ENCODE results near the gene ZNF708. TPM values are rescaled to one million over a fixed set of nuclear protein-coding genes. Genes with fewer than 3 reads are reported as not detected.
A peak's percentile ranks its signal among the peaks of the same experiment; 100 is the strongest.

ZNF708 gene
- total and polyA plus RNA-seq, 9 of the 15 experiments (the other 6 are each of a cell fraction or from before 2014, with no cell fraction given): 2.9 to 11.9 (median 6.7) TPM

DNA sequence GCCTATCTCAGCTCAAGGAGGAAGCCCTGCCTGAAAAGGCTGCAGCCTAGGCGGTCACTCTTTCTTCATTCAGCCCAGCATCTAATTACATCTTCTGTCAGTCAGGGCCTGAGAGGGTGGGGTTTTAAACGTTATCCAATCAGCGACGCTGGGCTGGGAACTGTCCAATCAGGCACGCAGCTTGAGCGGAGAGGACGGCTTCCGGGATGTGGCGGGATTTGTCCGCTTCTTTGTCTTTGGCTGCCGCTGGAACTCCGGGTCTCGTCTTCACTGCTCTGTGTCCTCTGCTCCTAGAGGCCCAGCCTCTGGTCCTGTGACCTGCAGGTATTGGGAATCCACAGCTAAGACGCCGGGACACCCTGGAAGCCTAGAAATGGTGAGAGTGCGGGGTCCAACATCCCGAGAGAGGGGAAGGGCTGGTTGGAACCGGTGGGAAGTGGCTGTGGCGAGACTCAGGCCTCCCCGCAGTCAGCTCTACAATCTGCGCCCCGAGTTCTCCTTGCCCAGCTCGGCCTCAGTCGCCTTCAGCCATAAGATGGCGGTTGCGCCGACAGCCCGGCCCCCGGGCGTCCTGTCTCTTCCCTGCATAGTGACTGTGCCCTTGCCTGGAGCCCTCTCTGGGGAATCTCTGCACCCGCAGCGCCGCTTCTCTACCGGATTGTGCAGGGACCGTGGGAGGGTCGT is 29.7 kb upstream of the ZNF708 start, which contains the start of gene ZNF738:
TSS of gene ZNF738 (plus strand) at position 233 of the 684 bp plus-strand sequence. CDS start at position 374, 141 bp downstream.
- H3K4me1 ChIP-seq (replicated peaks in 1 of 2; ENCODE audit: control insufficient read depth in 2 of 2, insufficient read depth in 2 of 2, low read length in 2 of 2): peaks cover 0 to 3% of the 10 kb centered on the region in 2 experiments; a peak in 1 of 5 replicates
- peak within 1 kb of the TSS; percentile 76 for H3K27ac ChIP-seq (ENCODE audit: extremely low read depth, low read depth, low read length)
- WGBS (ENCODE audit: insufficient coverage, low coverage, missing lambda C conversion rate): 16% methylated on average over 27 of the region's 36 CpGs
- H3K9me3 ChIP-seq (replicated peaks; ENCODE audit: control insufficient read depth, insufficient read depth, low read depth, low read length): 0 out of 2 replicates have a peak, but pooled peaks cover 8% of the 10 kb centered on the region
- H3K79me2 ChIP-seq (ENCODE audit: control insufficient read depth, insufficient read depth, low read length): no peaks in the 10 kb centered on the region; the same call in 2 of the 3 replicates
- FAIRE-seq (peak; percentile 66), ATAC-seq (peak; percentile 98), DNase-seq (ENCODE audit: extremely low read depth in 1 of 4, low spot score in 3 of 4) (peak; percentile 72 to 88 (median 78))
- H3K9ac ChIP-seq (ENCODE audit: insufficient read depth in 1 of 2, low read depth in 2 of 2, low read length in 2 of 2): peak within 1 kb of the TSS; percentile 68 to 93; a peak in 3 of 4 replicates
- no peaks in the 10 kb centered on the region for H3K27me3 ChIP-seq (ENCODE audit: control insufficient read depth in 2 of 2, insufficient read depth in 2 of 2, low read length in 2 of 2)
- H3K9me1 ChIP-seq (ENCODE audit: control insufficient read depth, insufficient read depth, low read length): no peaks in the 10 kb centered on the region
- in situ Hi-C loops (cut with MboI) (no loop called here), intact Hi-C loops (cut with micrococcal nuclease) (no loop called here)
- BruUV-seq (replicated peaks): TSS peak; percentile 56
- ChIA-PET POLR2A (no interaction called here), CTCF (ENCODE audit: low intra/inter-chr PET ratio) (no interaction called here)
- H3K4me2 ChIP-seq (ENCODE audit: insufficient read depth, low read length): peak within 1 kb of the TSS; percentile 75
- H2AFZ ChIP-seq (ENCODE audit: low read depth, low read length): peak within 1 kb of the TSS; percentile 85
- peak within 1 kb of the TSS; percentile 54 for H3K4me3 ChIP-seq
- H3K36me3 ChIP-seq (ENCODE audit: control insufficient read depth, insufficient read depth, low read length): peaks cover 9% of the 10 kb centered on the region; the same call in 1 of the 3 replicates
- H4K20me1 ChIP-seq (replicated peaks; ENCODE audit: control insufficient read depth, insufficient read depth, low read length): no peaks in the 10 kb centered on the region
- TF ChIP-seq PCBP1 (IDR thresholded peaks at IDR 0.05; ENCODE audit: low read depth, low read length, poor library complexity, severe bottlenecking): no peak
- TF ChIP-seq POLR2G (IDR thresholded peaks at IDR 0.05; ENCODE audit: low read depth, low read length): 0 out of 2 replicates have a peak, but pooled peaks have one; percentile 33
- peak; percentile 93 for TF ChIP-seq NFYB (IDR thresholded peaks at IDR 0.05; ENCODE audit: extremely low read depth, insufficient read length)
- peak in 2 of 3 experiments; percentile 14 to 75 for TF ChIP-seq YY1 (IDR thresholded peaks at IDR 0.05; ENCODE audit: borderline replicate concordance in 1 of 3, control insufficient read depth in 1 of 3, extremely low read depth in 1 of 3, insufficient read depth in 3 of 3, insufficient read length in 1 of 3, insufficient replicate concordance in 2 of 3, low read depth in 1 of 3, low read length in 2 of 3)
- TF ChIP-seq TBP (optimal IDR thresholded peaks at IDR 0.05; ENCODE audit: low read depth, low read length): peak; percentile 16
- TF ChIP-seq, protein P1, sequence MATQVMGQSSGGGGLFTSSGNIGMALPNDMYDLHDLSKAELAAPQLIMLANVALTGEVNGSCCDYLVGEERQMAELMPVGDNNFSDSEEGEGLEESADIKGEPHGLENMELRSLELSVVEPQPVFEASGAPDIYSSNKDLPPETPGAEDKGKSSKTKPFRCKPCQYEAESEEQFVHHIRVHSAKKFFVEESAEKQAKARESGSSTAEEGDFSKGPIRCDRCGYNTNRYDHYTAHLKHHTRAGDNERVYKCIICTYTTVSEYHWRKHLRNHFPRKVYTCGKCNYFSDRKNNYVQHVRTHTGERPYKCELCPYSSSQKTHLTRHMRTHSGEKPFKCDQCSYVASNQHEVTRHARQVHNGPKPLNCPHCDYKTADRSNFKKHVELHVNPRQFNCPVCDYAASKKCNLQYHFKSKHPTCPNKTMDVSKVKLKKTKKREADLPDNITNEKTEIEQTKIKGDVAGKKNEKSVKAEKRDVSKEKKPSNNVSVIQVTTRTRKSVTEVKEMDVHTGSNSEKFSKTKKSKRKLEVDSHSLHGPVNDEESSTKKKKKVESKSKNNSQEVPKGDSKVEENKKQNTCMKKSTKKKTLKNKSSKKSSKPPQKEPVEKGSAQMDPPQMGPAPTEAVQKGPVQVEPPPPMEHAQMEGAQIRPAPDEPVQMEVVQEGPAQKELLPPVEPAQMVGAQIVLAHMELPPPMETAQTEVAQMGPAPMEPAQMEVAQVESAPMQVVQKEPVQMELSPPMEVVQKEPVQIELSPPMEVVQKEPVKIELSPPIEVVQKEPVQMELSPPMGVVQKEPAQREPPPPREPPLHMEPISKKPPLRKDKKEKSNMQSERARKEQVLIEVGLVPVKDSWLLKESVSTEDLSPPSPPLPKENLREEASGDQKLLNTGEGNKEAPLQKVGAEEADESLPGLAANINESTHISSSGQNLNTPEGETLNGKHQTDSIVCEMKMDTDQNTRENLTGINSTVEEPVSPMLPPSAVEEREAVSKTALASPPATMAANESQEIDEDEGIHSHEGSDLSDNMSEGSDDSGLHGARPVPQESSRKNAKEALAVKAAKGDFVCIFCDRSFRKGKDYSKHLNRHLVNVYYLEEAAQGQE (IDR thresholded peaks at IDR 0.05; ENCODE audit: borderline replicate concordance): peak; percentile 55
- TF ChIP-seq, protein P1 (CRISPR knock-in tag; IDR thresholded peaks at IDR 0.05; ENCODE audit: low read depth): no peak
- no peak for TF ChIP-seq RBM14 (IDR thresholded peaks at IDR 0.05; ENCODE audit: borderline replicate concordance, insufficient read depth, low read depth, low read length)
- TF ChIP-seq ELF1 (tag; IDR thresholded peaks at IDR 0.05): 0 out of 2 replicates have a peak, but pooled peaks have one; percentile 31
- no peak for TF ChIP-seq PCBP2 (IDR thresholded peaks at IDR 0.05; ENCODE audit: low read depth, low read length, poor library complexity, severe bottlenecking)
- no peak for TF ChIP-seq EGR1 (conservative IDR thresholded peaks at IDR 0.05)
- TF ChIP-seq CREM (IDR thresholded peaks at IDR 0.05; ENCODE audit: low read depth): no peak
- TF ChIP-seq SP2 (IDR thresholded peaks at IDR 0.05; ENCODE audit: extremely low read depth, low read depth, low read length, poor library complexity, severe bottlenecking): peak; percentile 18

Data from K562 (cell line).